ENCODE results near the gene OBSCN. TPM values are rescaled to one million over a fixed set of nuclear protein-coding genes. Genes with fewer than 3 reads are reported as not detected.

OBSCN gene
- total and polyA plus RNA-seq, 2 donors (not counting 1 experiment from before 2014, with no cell fraction given), result 10.0 to 63.9 TPM

Other genes with a start within 250 kb of the OBSCN start
- not detected in 2 replicates for gene WNT3A, start 201.0 kb upstream of the OBSCN start, total RNA-seq
- 0.03 TPM in 1 of 2 replicates, not detected in the other for gene WNT3A, start 201.0 kb upstream of the OBSCN start, polyA plus RNA-seq
- 193 and 195 TPM in 2 replicates for gene ARF1, start 125.3 kb upstream of the OBSCN start, total RNA-seq
- gene ARF1, start 125.3 kb upstream of the OBSCN start, polyA plus RNA-seq, result 389 and 515 TPM in 2 replicates
- 23.9 and 24.1 TPM in 2 replicates for gene C1orf35, start 104.7 kb upstream of the OBSCN start, total RNA-seq
- 41.0 and 54.3 TPM in 2 replicates for gene C1orf35, start 104.7 kb upstream of the OBSCN start, polyA plus RNA-seq
- gene MRPL55, start 98.7 kb upstream of the OBSCN start, total RNA-seq, result 38.9 and 42.4 TPM in 2 replicates
- gene MRPL55, start 98.7 kb upstream of the OBSCN start, polyA plus RNA-seq, result 275 and 297 TPM in 2 replicates
- 123 and 125 TPM in 2 replicates for gene GUK1, start 67.8 kb upstream of the OBSCN start, total RNA-seq
- gene GUK1, start 67.8 kb upstream of the OBSCN start, polyA plus RNA-seq, result 356 and 499 TPM in 2 replicates
- 0.30 and 0.61 TPM in 2 replicates for gene GJC2, start 58.1 kb upstream of the OBSCN start, total RNA-seq
- 0.16 and 0.88 TPM in 2 replicates for gene GJC2, start 58.1 kb upstream of the OBSCN start, polyA plus RNA-seq
- gene IBA57, start 42.2 kb upstream of the OBSCN start, total RNA-seq, result 12.8 and 15.3 TPM in 2 replicates
- 4.1 and 5.2 TPM in 2 replicates for gene IBA57, start 42.2 kb upstream of the OBSCN start, polyA plus RNA-seq
- 53.7 and 55.9 TPM in 2 replicates for gene TRIM11, start 198.8 kb downstream of the OBSCN start, total RNA-seq
- gene TRIM11, start 198.8 kb downstream of the OBSCN start, polyA plus RNA-seq, result 22.4 and 29.9 TPM in 2 replicates
- gene TRIM17, start 208.8 kb downstream of the OBSCN start, total RNA-seq, result 0.17 TPM in 1 of 2 replicates, not detected in the other
- not detected in 2 replicates for gene TRIM17, start 208.8 kb downstream of the OBSCN start, polyA plus RNA-seq